GM12873 (cell line): ENCODE measurements around the gene TMEM185B.

Source experiments
- TF ChIP-seq, protein P1 (sequence below): IDR thresholded peaks from 2 replicates; pipeline ENCODE4 v1.5.1; 2012; ENCODE audit warnings: low read depth, mild to moderate bottlenecking, moderate library complexity, low read length, control low read depth; ENCODE audit not compliant: insufficient read depth; ENCODE audit errors: missing control alignments

TMEM185B gene

DNA sequence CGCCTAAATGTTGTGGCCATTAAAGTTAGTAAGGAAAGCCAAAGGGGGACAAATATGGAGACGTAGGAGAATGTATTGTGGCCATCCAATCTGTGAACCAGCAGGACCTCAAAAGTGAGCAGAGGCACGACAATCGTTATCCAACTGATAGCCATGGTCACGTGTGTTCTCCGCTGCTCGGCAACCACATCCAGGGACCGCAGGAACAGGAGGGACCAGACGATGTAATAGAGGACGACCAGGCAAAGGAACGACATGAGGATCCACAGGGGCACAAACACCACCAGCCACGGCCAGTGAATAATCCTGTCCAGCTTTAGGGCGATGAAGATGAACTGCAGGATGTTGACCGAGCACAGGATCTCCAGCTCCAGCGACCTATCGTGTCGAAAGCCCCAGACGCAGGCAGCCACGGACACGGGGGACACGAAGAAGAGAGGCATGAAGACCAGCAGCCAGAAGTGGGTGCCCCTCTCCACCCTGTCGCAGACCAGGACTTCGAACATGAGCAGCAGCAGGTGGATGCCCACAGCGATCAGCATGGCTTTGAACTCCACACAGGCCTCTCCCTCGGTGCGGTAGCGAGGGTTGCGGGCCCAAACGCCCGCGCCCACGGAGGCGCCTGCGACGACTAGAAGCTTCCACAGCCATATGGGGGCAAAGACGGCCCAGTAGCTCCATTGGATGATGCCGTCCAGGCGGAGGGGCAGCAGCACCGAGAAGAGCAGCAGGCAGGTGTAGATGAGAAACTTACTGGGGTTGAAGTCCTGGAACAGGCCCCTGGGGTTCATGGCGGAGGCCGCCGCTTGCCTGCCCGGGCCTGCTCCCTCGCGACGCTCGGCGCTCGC, 790 bp downstream of the TMEM185B start:
- TF ChIP-seq, protein P1, sequence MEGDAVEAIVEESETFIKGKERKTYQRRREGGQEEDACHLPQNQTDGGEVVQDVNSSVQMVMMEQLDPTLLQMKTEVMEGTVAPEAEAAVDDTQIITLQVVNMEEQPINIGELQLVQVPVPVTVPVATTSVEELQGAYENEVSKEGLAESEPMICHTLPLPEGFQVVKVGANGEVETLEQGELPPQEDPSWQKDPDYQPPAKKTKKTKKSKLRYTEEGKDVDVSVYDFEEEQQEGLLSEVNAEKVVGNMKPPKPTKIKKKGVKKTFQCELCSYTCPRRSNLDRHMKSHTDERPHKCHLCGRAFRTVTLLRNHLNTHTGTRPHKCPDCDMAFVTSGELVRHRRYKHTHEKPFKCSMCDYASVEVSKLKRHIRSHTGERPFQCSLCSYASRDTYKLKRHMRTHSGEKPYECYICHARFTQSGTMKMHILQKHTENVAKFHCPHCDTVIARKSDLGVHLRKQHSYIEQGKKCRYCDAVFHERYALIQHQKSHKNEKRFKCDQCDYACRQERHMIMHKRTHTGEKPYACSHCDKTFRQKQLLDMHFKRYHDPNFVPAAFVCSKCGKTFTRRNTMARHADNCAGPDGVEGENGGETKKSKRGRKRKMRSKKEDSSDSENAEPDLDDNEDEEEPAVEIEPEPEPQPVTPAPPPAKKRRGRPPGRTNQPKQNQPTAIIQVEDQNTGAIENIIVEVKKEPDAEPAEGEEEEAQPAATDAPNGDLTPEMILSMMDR: no peak

DNA sequence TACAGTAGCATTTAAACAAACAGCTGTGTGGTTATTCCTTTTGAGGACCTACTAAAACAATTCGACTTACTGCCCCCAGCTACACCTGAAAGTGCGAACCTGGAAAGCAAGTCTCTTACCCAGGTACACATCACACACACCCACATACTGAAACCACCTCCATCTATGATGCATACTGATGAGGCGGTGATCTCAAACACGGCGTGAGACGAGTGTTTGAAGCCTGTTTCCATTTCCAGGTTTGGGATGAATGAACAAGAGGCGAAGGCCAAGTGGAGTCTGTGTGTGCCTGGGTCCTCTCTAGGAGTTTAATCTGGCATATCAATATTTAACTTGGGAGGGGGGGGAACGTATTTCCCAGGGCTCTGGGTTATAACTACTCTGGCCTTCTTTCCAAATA, 1.6 kb downstream of the TMEM185B start:
- TF ChIP-seq, protein P1: no peak

DNA sequence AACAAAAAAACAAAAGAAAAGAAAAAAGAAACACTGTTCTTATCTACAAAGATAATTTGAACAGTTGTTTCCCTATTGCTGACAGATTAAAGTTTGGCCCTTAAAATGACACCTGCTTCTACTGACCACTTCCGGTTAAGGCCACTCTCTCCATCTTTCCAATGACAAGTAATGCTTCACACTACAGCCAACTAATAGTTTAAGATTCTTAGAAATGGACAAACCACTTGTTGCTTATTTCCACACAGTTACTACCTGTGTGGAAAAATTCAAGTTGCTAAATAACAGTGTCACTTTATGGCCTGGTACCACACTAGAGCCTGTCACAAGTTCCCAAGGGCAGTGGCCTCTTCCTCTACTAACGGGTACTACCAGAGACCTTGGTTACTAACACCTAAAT, 2.4 kb downstream of the TMEM185B start:
- TF ChIP-seq, protein P1: no peak

DNA sequence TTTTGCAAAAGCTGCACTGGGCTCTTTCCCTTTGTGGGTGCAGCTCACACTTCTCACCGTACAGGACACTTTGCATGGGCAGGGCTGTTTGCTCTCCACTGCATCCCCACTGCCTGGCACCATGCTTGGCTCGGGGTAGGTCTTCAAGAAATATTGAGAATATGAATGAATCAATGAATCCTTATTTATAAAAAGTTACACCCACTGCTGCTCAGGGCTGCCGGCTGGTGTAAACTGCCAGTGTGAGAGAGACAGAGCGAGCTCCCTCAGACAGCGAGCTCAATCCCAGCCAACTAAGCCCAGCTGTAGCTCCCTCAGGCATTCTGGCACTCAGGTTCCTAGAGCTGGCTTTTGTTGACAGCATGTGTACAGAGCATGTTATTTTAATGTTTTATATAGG, 3.4 kb downstream of the TMEM185B start:
- TF ChIP-seq, protein P1: no peak

DNA sequence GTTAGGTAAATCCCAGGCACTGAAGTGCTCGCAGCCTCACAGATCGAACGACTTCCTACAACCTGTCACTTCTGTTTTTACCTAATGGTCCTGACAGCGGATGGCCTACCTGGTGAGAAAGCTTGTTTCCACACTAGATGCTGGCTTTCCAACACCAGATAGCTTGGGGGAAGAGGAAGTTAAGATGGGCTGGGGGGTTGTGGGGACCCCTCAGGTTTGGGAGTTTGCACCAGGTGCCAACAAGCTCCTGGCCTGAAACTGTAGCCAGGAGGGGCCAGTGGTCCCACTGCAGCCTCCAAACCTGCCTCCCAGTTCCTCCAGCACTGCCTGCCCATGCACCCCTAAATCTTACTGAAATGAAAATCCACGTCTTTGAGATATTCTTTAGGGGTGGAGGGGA, 3.9 kb downstream of the TMEM185B start:
- TF ChIP-seq, protein P1: no peak

DNA sequence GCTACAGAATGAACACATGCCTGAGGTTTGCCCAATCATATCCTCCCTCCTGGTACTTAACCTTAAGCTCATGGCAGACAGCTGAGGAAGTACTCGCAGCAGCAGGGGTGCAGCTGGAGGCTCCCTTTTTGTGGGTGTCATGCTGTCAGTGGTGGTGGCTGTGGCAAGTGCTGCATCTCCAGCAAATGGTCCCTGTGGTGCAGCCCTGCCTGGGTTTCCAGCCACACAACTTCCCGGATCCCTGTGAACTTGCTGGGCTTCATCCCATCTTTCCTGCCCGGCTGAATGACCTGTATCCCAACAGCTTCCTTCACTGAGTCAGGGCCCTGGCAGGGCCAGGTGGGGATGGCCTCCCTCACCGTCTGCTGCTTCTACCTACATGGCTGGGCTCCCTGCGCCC, 5.0 kb downstream of the TMEM185B start:
- TF ChIP-seq, protein P1: no peak

DNA sequence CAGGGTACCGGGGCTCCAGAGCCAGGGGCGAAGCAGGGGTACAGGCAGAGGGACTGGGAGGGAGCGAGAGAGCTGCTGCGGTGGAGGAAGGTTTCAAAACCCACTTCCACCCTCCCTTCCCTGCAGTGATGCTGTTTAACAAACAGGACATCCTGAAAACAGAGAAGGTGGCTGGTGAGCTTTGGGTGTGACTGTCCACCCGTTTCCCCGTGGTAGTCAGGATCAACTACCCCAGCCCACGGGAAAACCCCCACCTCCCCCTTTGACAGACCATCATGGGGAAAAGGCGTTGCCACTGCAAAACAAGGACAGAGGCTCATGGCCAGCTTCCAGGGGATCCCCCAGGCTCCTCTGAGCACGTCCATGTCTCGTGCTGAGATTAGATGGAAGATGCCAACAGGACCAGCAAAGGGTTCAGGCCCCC, 12.9 kb downstream of the TMEM185B start:
- TF ChIP-seq, protein P1: no peak
